ENCODE measurements around the gene ACTR8. TPM values are rescaled to one million over a fixed set of nuclear protein-coding genes. Genes with fewer than 3 reads are reported as not detected.

Gene ACTR8
- total RNA-seq, 1 donor from 2014 or later, result 45.8 TPM

GRCh38 chr3:53820084-53820483, 61.9 kb downstream of the ACTR8 start:
- peak in 1 of 2 experiments; percentile 5 for DNase-seq (ENCODE audit: low spot score in 2 of 2, unreplicated experiment in 2 of 2)
- no peak for TF ChIP-seq CTCF (IDR thresholded peaks at IDR 0.05; ENCODE audit: unreplicated experiment)
- H3K4me3 Mint-ChIP-seq, result no peak overlapping the region
- H3K36me3 Mint-ChIP-seq, result no peaks in the 10 kb centered on the region
- no peaks in the 10 kb centered on the region for H3K9me3 Mint-ChIP-seq
- peaks cover 7% of the 10 kb centered on the region for H3K4me1 Mint-ChIP-seq
- H3K27me3 Mint-ChIP-seq (ENCODE audit: low read depth), result no peaks in the 10 kb centered on the region
- H3K27ac Mint-ChIP-seq, result no peak overlapping the region

- H3K4me1 Mint-ChIP-seq, result peaks cover 5% of the 10 kb centered on the region
- no peaks in the 10 kb centered on the region for H3K36me3 Mint-ChIP-seq
- no peaks in the 10 kb centered on the region for H3K9me3 Mint-ChIP-seq
- H3K27ac Mint-ChIP-seq, result no peak overlapping the region
- DNase-seq (ENCODE audit: low spot score in 2 of 2, unreplicated experiment in 2 of 2), result peak in 1 of 2 experiments; percentile 21
- H3K27me3 Mint-ChIP-seq (ENCODE audit: low read depth), result no peaks in the 10 kb centered on the region
- H3K4me3 Mint-ChIP-seq, result no peak overlapping the region
- TF ChIP-seq CTCF (IDR thresholded peaks at IDR 0.05; ENCODE audit: unreplicated experiment), result no peak
These were observed 62.6 kb downstream of the ACTR8 start for GRCh38 chr3:53819163-53819868.

DNA sequence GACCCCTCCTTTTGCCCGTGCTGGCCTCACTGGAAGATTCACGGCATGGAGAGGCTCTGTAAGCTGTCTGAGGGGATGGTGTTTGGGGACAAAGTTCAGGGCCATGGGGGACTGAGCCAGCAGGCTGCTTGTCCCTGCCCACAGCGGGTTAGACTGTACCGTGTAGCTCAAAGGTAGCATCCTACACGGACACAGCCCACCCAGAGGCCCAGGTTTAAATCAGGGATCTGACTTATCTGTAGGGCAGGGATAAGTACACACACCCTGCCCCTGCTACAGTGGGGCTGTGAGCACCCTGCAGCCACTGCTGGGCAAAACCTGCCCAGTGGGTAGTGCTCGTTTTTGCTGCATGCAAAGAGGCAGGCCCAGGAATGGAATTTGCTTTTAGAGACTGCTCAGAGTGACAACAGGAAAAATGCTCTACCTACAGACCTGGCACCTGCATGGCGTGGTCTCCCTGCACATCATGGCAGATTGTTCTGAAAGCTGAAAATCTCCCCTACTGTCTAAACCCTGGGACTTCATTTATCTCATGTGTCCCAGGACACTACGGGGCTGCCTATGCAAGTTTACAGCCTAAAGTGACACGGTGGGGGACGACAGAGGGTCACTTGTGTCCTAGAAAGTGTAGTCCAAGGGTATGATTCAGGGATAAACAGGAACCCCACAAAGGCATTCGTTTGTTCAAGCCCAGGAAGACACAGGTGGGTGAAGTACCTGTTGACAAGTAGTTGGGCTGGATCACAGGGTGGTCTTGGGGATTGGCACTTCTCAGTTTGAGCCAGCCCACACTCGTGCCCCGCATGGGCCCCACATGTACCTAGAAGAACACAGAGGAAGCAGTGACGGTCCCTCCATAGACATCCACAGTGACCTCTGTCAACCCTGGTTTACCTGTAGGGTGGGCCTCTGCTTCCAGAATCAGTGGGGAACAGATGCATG, 63.5 kb downstream of the ACTR8 start:
- Mint-ChIP-seq H3K27ac (no peak overlapping the region), H3K27me3 (ENCODE audit: low read depth) (no peaks in the 10 kb centered on the region), H3K9me3 (no peaks in the 10 kb centered on the region), H3K36me3 (no peaks in the 10 kb centered on the region), H3K4me3 (no peak overlapping the region), H3K4me1 (no peaks in the 10 kb centered on the region)
- no peak for DNase-seq (ENCODE audit: low spot score in 2 of 2, unreplicated experiment in 2 of 2)
- no peak for TF ChIP-seq CTCF (IDR thresholded peaks at IDR 0.05; ENCODE audit: unreplicated experiment)

GRCh38 chr3:53817809-53818208, 64.1 kb downstream of the ACTR8 start:
- Mint-ChIP-seq H3K9me3 (no peaks in the 10 kb centered on the region), H3K4me1 (no peaks in the 10 kb centered on the region), H3K27me3 (ENCODE audit: low read depth) (no peaks in the 10 kb centered on the region), H3K36me3 (no peaks in the 10 kb centered on the region), H3K27ac (no peak overlapping the region), H3K4me3 (no peak overlapping the region)
- no peak for DNase-seq (ENCODE audit: low spot score in 2 of 2, unreplicated experiment in 2 of 2)
- no peak for TF ChIP-seq CTCF (IDR thresholded peaks at IDR 0.05; ENCODE audit: unreplicated experiment)

GRCh38 chr3:53817211-53817610, 64.7 kb downstream of the ACTR8 start:
- Mint-ChIP-seq H3K4me3 (no peak overlapping the region), H3K9me3 (no peaks in the 10 kb centered on the region), H3K27ac (no peak overlapping the region), H3K4me1 (no peaks in the 10 kb centered on the region), H3K27me3 (ENCODE audit: low read depth) (no peaks in the 10 kb centered on the region), H3K36me3 (no peaks in the 10 kb centered on the region)
- peak in 1 of 2 experiments; percentile 33 for DNase-seq (ENCODE audit: low spot score in 2 of 2, unreplicated experiment in 2 of 2)
- TF ChIP-seq CTCF (IDR thresholded peaks at IDR 0.05; ENCODE audit: unreplicated experiment), result no peak

Other genes starting within 250 kb of the ACTR8 start
- gene CHDH, start 35.7 kb downstream of the ACTR8 start, total RNA-seq, result 3.2 to 3.9 TPM (median 3.6 TPM) in 3 replicates
- gene IL17RB, start 35.6 kb downstream of the ACTR8 start, total RNA-seq, result 1.4 to 1.7 TPM (median 1.6 TPM) in 3 replicates
- gene SELENOK, start 9.7 kb upstream of the ACTR8 start, total RNA-seq, result 32.6 to 34.2 TPM (median 33.4 TPM) in 3 replicates
- gene CACNA2D3, start 240.4 kb upstream of the ACTR8 start, total RNA-seq, result 1.7 to 2.8 TPM (median 2.3 TPM) in 3 replicates

Data from mesothelial cell of epicardium (in vitro differentiated cells).